ENCODE data around the gene EYS. TPM values are rescaled to one million over a fixed set of nuclear protein-coding genes. Genes with fewer than 3 reads are reported as not detected.

The EYS gene
- total RNA-seq, 3 donors from 2014 or later, result 0.16 to 0.61 (median 0.60) TPM

DNA sequence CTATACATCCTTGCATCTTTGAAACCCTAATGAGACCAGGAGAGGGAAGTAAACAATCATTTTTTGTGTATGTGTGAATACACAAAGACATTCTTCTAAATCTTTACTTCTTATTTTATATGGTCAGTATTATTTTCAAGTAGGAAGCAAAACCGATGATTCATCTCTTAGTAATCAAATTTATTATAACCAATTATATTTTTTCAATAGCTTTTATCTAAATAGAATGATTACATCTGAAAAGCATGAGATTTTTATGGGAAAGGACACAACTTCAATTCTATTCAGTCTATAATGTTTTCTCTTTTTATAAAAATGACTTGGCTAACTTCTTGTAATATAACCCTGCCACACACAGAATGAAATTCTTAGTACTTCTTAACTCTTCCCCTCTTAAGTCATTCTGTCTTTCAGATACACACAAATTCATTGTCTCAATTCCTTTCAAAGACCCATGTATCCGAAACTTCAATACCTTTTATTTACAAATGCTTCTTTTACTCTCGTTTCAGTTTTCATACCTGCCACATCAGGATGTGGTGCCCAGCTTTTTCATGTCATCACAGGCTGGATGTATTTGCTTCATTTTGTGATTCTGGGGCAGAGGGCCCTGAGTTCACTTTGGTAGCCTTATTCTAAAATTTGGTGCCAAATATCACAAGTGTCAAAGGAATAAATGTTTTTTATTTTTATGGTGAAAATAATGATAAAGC lies 1844.4 kb downstream of the EYS start:
- ATAC-seq, result no peak
- intact Hi-C loops (cut with DNase I, micrococcal nuclease), result no loop called here

GRCh38 chr6:63859528-63859927 lies 1847.5 kb downstream of the EYS start:
- Histone ChIP-seq H3K4me3 (no peak overlapping the region), H3K4me1 (ENCODE audit: low read depth) (no peaks in the 10 kb centered on the region), H3K36me3 (ENCODE audit: low read depth) (no peaks in the 10 kb centered on the region), H3K9me3 (no peaks in the 10 kb centered on the region)
- ATAC-seq (no peak), DNase-seq (no peak)
- intact Hi-C loops (cut with DNase I, micrococcal nuclease), result no loop called here
- TF ChIP-seq, protein P1, sequence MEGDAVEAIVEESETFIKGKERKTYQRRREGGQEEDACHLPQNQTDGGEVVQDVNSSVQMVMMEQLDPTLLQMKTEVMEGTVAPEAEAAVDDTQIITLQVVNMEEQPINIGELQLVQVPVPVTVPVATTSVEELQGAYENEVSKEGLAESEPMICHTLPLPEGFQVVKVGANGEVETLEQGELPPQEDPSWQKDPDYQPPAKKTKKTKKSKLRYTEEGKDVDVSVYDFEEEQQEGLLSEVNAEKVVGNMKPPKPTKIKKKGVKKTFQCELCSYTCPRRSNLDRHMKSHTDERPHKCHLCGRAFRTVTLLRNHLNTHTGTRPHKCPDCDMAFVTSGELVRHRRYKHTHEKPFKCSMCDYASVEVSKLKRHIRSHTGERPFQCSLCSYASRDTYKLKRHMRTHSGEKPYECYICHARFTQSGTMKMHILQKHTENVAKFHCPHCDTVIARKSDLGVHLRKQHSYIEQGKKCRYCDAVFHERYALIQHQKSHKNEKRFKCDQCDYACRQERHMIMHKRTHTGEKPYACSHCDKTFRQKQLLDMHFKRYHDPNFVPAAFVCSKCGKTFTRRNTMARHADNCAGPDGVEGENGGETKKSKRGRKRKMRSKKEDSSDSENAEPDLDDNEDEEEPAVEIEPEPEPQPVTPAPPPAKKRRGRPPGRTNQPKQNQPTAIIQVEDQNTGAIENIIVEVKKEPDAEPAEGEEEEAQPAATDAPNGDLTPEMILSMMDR (IDR thresholded peaks at IDR 0.05), result no peak

More for the DNA sequence above, 1844.4 kb downstream of the EYS start:
- TF ChIP-seq, protein P1 (IDR thresholded peaks at IDR 0.05), result no peak
- no peaks in the 10 kb centered on the region for H3K36me3 ChIP-seq (ENCODE audit: low read depth)
- H3K4me1 ChIP-seq (ENCODE audit: low read depth), result no peaks in the 10 kb centered on the region
- H3K4me3 ChIP-seq, result no peak overlapping the region
- DNase-seq, result no peak
- no peaks in the 10 kb centered on the region for H3K9me3 ChIP-seq

DNA sequence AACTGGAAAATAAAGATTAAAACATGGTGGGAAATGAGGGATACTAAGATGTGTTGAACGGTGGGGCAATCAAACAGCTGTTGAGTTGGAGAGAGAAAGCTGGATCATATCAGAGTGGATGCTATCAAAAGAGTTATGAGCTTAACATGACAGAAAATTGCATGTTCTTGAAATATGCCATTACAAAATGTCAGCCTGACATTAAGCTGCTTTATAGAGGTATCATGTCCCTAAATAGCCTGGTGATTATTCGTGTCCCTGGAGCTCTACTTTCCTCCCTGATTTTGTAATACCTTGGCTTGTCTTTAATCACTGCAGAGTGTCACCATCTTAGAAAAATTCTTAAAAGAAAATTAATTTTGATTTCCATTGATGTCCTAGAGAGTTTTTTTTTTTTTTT lies 1848.3 kb downstream of the EYS start:
- TF ChIP-seq, protein P1 (IDR thresholded peaks at IDR 0.05), result no peak
- intact Hi-C loops (cut with DNase I, micrococcal nuclease), result no loop called here
- Histone ChIP-seq H3K4me1 (ENCODE audit: low read depth) (no peaks in the 10 kb centered on the region), H3K4me3 (no peak overlapping the region), H3K9me3 (no peaks in the 10 kb centered on the region), H3K36me3 (ENCODE audit: low read depth) (no peaks in the 10 kb centered on the region)
- no peak for ATAC-seq
- DNase-seq, result no peak

- intact Hi-C loops (cut with DNase I, micrococcal nuclease), result no loop called here
- Histone ChIP-seq H3K4me1 (ENCODE audit: low read depth) (no peaks in the 10 kb centered on the region), H3K4me3 (no peak overlapping the region), H3K36me3 (ENCODE audit: low read depth) (no peaks in the 10 kb centered on the region), H3K9me3 (no peaks in the 10 kb centered on the region)
- DNase-seq (no peak), ATAC-seq (no peak)
- TF ChIP-seq, protein P1 (IDR thresholded peaks at IDR 0.05), result no peak
Measured at GRCh38 chr6:63856271-63856670, 1850.8 kb downstream of the EYS start.

GRCh38 chr6:63844287-63844686 lies 1862.7 kb downstream of the EYS start:
- Histone ChIP-seq H3K4me3 (no peak overlapping the region), H3K9me3 (no peaks in the 10 kb centered on the region), H3K36me3 (ENCODE audit: low read depth) (no peaks in the 10 kb centered on the region), H3K4me1 (ENCODE audit: low read depth) (no peaks in the 10 kb centered on the region)
- TF ChIP-seq, protein P1 (IDR thresholded peaks at IDR 0.05), result no peak
- DNase-seq, result no peak
- intact Hi-C loops (cut with DNase I, micrococcal nuclease), result no loop called here
- no peak for ATAC-seq

All from mucosa of descending colon (tissue), 3 donors.